IMR-90 (cell line): ENCODE data around the gene ENHO. TPM values are rescaled to one million over a fixed set of nuclear protein-coding genes. Genes with fewer than 3 reads are reported as not detected.

Experiments
- ATAC-seq: fragments of 200-7000 bp; cut with Tn5 transposase; 2 replicates; pipeline ENCODE4 v1.9.1; 2020; ENCODE audit warnings: low read depth, mild to moderate bottlenecking, moderate library complexity
- BruUV-seq: library from RNA; stranded (reverse); fragments of 400-500 nt; replicated peaks from 2 replicates; lab custom pipeline; 2021; lab: Mats Ljungman, UMichigan
- CTCF ChIA-PET: fragments of 300-600 bp; formaldehyde crosslinking; extraction: SDS; loops from one replicate; lab custom pipeline; 2021; ENCODE audit warnings: antibody characterized with exemption; lab: Yijun Ruan, JAX
- POLR2A ChIA-PET: fragments of 300-600 bp; sonication (Branson Sonifier 250); formaldehyde crosslinking; loops from one replicate; lab custom pipeline; 2022; ENCODE audit warnings: antibody characterized with exemption; ENCODE audit not compliant: unreplicated experiment; lab: Charles Lee
- DNase-seq: peaks from one replicate; pipeline ENCODE4 v3.0.0; 2013
- H2AFZ ChIP-seq: replicated peaks from 2 replicates; pipeline ENCODE3; 2013; ENCODE audit warnings: low read length, mild to moderate bottlenecking; ENCODE audit not compliant: poor library complexity
- H2AK5ac ChIP-seq: 2 replicates; pipeline ENCODE4 v1.6.1; 2013; ENCODE audit warnings: low read depth, low read length, inconsistent platforms
- H2AK9ac ChIP-seq: replicated peaks from 2 replicates; pipeline ENCODE3; 2013; ENCODE audit warnings: mild to moderate bottlenecking, low read depth, low read length, moderate library complexity; ENCODE audit not compliant: poor library complexity
- H2BK120ac ChIP-seq: 2 replicates; pipeline ENCODE4 v1.6.1; 2013; ENCODE audit warnings: low read depth, low read length, inconsistent platforms
- H2BK15ac ChIP-seq: 3 replicates; pipeline ENCODE4 v1.6.1; 2013; ENCODE audit warnings: low read depth, low read length, inconsistent platforms
- H2BK20ac ChIP-seq: 2 replicates; pipeline ENCODE4 v1.6.1; 2013; ENCODE audit warnings: low read depth, mild to moderate bottlenecking, inconsistent platforms, low read length, moderate library complexity
- H2BK5ac ChIP-seq: 2 replicates; pipeline ENCODE4 v1.6.1; 2013; ENCODE audit warnings: mild to moderate bottlenecking, low read depth, low read length, inconsistent platforms; ENCODE audit not compliant: poor library complexity, severe bottlenecking
- H3K14ac ChIP-seq: replicated peaks from 2 replicates; pipeline ENCODE4 v1.6.1; 2013; ENCODE audit warnings: low read depth, low read length, inconsistent platforms
- H3K18ac ChIP-seq: 2 replicates; pipeline ENCODE4 v1.6.1; 2013; ENCODE audit warnings: low read depth, low read length, control low read depth
- H3K23ac ChIP-seq: 2 replicates; pipeline ENCODE4 v1.6.1; 2013; ENCODE audit warnings: low read depth, low read length, inconsistent platforms
- H3K27ac ChIP-seq: 2 replicates; pipeline ENCODE4 v1.5.1; 2013; ENCODE audit warnings: mild to moderate bottlenecking, control low read depth, low read length; ENCODE audit not compliant: insufficient read depth
- H3K27me3 ChIP-seq: 2 replicates; pipeline ENCODE4 v1.6.1; 2013; ENCODE audit warnings: low read length; ENCODE audit not compliant: control insufficient read depth, insufficient read depth
- H3K36me3 ChIP-seq: 2 replicates; pipeline ENCODE4 v1.6.1; 2013; ENCODE audit warnings: low read length, mixed read lengths; ENCODE audit not compliant: control insufficient read depth, insufficient read depth
- H3K4ac ChIP-seq: 2 replicates; pipeline ENCODE4 v1.6.1; 2013; ENCODE audit warnings: low read depth, low read length, inconsistent platforms
- H3K4me1 ChIP-seq: 2 replicates; pipeline ENCODE4 v1.6.1; 2013; ENCODE audit warnings: low read length, mixed read lengths; ENCODE audit not compliant: control insufficient read depth, insufficient read depth
- H3K4me2 ChIP-seq: 2 replicates; pipeline ENCODE4 v1.6.1; 2013; ENCODE audit warnings: low read depth, mild to moderate bottlenecking, control low read depth, low read length, moderate library complexity
- H3K4me3 ChIP-seq: 2 replicates; pipeline ENCODE4 v1.5.1; 2013; ENCODE audit warnings: low read depth, mild to moderate bottlenecking, control low read depth, low read length, moderate library complexity; ENCODE audit not compliant: insufficient read depth
- H3K56ac ChIP-seq: 2 replicates; pipeline ENCODE4 v1.6.1; 2013; ENCODE audit warnings: low read length, inconsistent platforms; ENCODE audit not compliant: insufficient read depth; ENCODE audit errors: extremely low read depth
- H3K79me1 ChIP-seq, 2 experiments: 2 replicates each; pipeline ENCODE4 v1.6.1; 2013; ENCODE audit warnings: low read length in 2 of 2, inconsistent platforms in 1 of 2, low read depth in 1 of 2
- H3K9ac ChIP-seq: 2 replicates; pipeline ENCODE4 v1.6.1; 2013; ENCODE audit warnings: low read depth, low read length, control low read depth
- H3K9me1 ChIP-seq: 2 replicates; pipeline ENCODE4 v1.6.1; 2013; ENCODE audit warnings: low read length, inconsistent platforms; ENCODE audit not compliant: insufficient read depth
- H3K9me3 ChIP-seq: 2 replicates; pipeline ENCODE4 v1.6.1; 2013; ENCODE audit warnings: low read length; ENCODE audit not compliant: control insufficient read depth, insufficient read depth
- H4K20me1 ChIP-seq: 2 replicates; pipeline ENCODE4 v1.6.1; 2013; ENCODE audit warnings: low read length, inconsistent platforms; ENCODE audit not compliant: insufficient read depth
- H4K5ac ChIP-seq: 2 replicates; pipeline ENCODE4 v1.6.1; 2013; ENCODE audit warnings: mild to moderate bottlenecking, low read depth, low read length, control low read depth
- H4K8ac ChIP-seq, 2 experiments: 2 replicates each; pipeline ENCODE4 v1.6.1; 2013; ENCODE audit warnings: low read depth in 2 of 2, low read length in 2 of 2, control low read depth in 1 of 2, inconsistent platforms in 1 of 2
- H4K91ac ChIP-seq: 2 replicates; pipeline ENCODE4 v1.6.1; 2013; ENCODE audit warnings: low read depth, low read length, inconsistent platforms; ENCODE audit not compliant: insufficient read depth
- BHLHE40 ChIP-seq: fragments of 150-350 bp; IDR thresholded peaks from 2 replicates; pipeline ENCODE4 v1.6.1; 2016; ENCODE audit warnings: mild to moderate bottlenecking, low read depth, low read length
- CEBPB ChIP-seq: IDR thresholded peaks from 2 replicates; pipeline ENCODE4 v1.6.1; 2012; ENCODE audit warnings: low read depth, low read length, improper control_type of control experiment
- CHD1 ChIP-seq: IDR thresholded peaks from 2 replicates; pipeline ENCODE4 v1.6.1; 2012; ENCODE audit warnings: low read depth, low read length, improper control_type of control experiment
- CTCF ChIP-seq: conservative IDR thresholded peaks from 2 replicates; pipeline ENCODE4 v1.5.1; 2012; ENCODE audit warnings: mild to moderate bottlenecking, low read depth, low read length, improper control_type of control experiment
- FOS ChIP-seq: fragments of 150-350 bp; IDR thresholded peaks from 2 replicates; pipeline ENCODE4 v1.6.1; 2016; ENCODE audit warnings: low read depth, low read length
- MAFK ChIP-seq: IDR thresholded peaks from 2 replicates; pipeline ENCODE4 v1.6.1; 2012; ENCODE audit warnings: low read depth, low read length, improper control_type of control experiment
- MAZ ChIP-seq: IDR thresholded peaks from 2 replicates; pipeline ENCODE4 v1.6.1; 2012; ENCODE audit warnings: low read depth, mild to moderate bottlenecking, low read length, improper control_type of control experiment, moderate library complexity, borderline replicate concordance
- MXI1 ChIP-seq: IDR thresholded peaks from 2 replicates; pipeline ENCODE4 v1.6.1; 2012; ENCODE audit warnings: low read depth, mild to moderate bottlenecking, low read length, moderate library complexity, borderline replicate concordance
- NFE2L2 ChIP-seq: fragments of 150-350 bp; IDR thresholded peaks from 2 replicates; pipeline ENCODE4 v1.6.1; 2016; ENCODE audit warnings: low read depth, mild to moderate bottlenecking, low read length
- POLR2A ChIP-seq: IDR thresholded peaks from 2 replicates; pipeline ENCODE4 v1.6.1; 2012; ENCODE audit warnings: mild to moderate bottlenecking, low read depth, low read length
- RAD21 ChIP-seq: IDR thresholded peaks from 2 replicates; pipeline ENCODE4 v1.6.1; 2012; ENCODE audit warnings: low read length, improper control_type of control experiment
- RCOR1 ChIP-seq: IDR thresholded peaks from 2 replicates; pipeline ENCODE4 v1.6.1; 2012; ENCODE audit warnings: mild to moderate bottlenecking, low read length, improper control_type of control experiment; ENCODE audit not compliant: insufficient replicate concordance
- SMC3 ChIP-seq: fragments of 150-350 bp; IDR thresholded peaks from 2 replicates; pipeline ENCODE4 v1.6.1; 2016; ENCODE audit warnings: low read depth, mild to moderate bottlenecking, antibody characterized with exemption, low read length, moderate library complexity
- WGBS, 2 experiments: methylation state at CpG; one replicate each; pipeline versions ENCODE4 v1.1.5 to v1.1.7; 2013; ENCODE audit warnings: missing lambda C conversion rate in 2 of 2; ENCODE audit not compliant: insufficient read length in 1 of 2; ENCODE audit errors: extremely low coverage in 2 of 2; 5-methylcytosine and 5-hydroxymethylcytosine counted together
- dilution Hi-C: fragments of 300-500 bp; cut with HindIII; formaldehyde crosslinking; loops from one replicate; pipeline ENCODE4 v1.14.3; 2018; ENCODE audit warnings: low sequenced_read_pairs; ENCODE audit not compliant: unreplicated experiment
- in situ Hi-C: fragments of 300-500 bp; cut with MboI; formaldehyde crosslinking; loops from 3 replicates; pipeline ENCODE4 v1.14.3; 2019; ENCODE audit warnings: low sequenced_read_pairs, inconsistent platforms, mixed read lengths
- intact Hi-C: fragments of 100-400 bp; cut with micrococcal nuclease; formaldehyde crosslinking; loops from 2 replicates; pipeline ENCODE4 v1.10.0; 2022
- polyA plus RNA-seq, 3 experiments: library from polyadenylated mRNA; depleted of rRNA; stranded (reverse); fragments of >200 nt; gene quantifications; 2 replicates each; pipeline ENCODE4 v1.2.3, GENCODE V29; 2012; ENCODE audit warnings: low replicate concordance in 1 of 3
- total RNA-seq: library from RNA; depleted of rRNA; stranded (reverse); fragments of >200 nt; gene quantifications from 2 replicates; pipeline ENCODE4 v1.2.3, GENCODE V29; 2012
- TF ChIP-seq, protein P1 (sequence below): fragments of 150-350 bp; IDR thresholded peaks from 2 replicates; pipeline ENCODE4 v1.6.1; 2017; ENCODE audit warnings: mild to moderate bottlenecking, antibody characterized with exemption, low read length, low read depth
- TF ChIP-seq, protein P2 (sequence below): fragments of 150-350 bp; IDR thresholded peaks from 2 replicates; pipeline ENCODE4 v1.6.1; 2016; ENCODE audit warnings: low read depth, mild to moderate bottlenecking, low read length, moderate library complexity, borderline replicate concordance

Gene ENHO
- total and polyA plus RNA-seq, 2 of the 4 experiments (the other 2 are of a cell fraction), result not detected

DNA sequence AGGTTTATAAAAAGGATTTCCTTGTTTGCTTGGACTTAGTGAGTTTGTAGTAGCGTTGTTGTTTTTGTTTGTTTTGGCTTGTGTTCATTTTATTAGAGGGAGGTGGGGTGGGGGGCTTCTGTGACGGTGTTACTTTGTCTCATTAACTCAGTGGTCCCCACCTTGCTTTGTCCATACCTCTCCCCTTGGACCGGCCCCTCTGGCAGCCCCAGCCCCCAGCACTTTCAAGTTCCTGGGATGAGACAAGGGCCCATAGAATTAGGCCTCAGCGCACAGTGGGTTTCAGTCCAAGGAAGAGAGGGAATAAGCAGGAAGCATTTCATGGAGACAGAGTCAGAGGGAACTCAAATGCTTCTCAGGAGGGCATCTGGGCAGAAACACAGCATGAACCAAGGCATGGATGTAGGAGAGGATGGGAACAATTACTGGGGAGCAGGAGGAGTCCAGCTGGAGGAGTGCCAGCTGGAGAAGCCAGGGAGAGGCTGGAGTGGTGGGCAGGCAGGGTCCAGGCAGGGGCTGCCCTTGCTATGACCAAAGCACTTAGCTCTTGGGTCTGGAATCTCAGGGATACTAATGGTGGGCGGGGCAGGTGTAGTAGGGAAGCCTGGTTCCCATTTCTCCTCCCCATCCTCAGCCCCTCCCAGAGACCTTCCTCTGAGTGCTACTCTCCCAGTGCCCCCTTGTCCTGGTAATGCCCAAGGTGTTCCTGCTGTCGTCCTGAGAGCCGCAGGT lies 23.5 kb upstream of the ENHO start:
- H3K9me1 ChIP-seq, result peaks cover 3% of the 10 kb centered on the region; the same call in 1 of the 2 replicates
- DNase-seq, result no peak
- CTCF ChIA-PET, result interaction anchor here (0.8 to 2.6 kb wide), 2 partner anchors 34 to 46 kb away, joined by 3 to 35 read pairs; no protein-coding TSS in a partner anchor
- H4K91ac ChIP-seq, result no peak overlapping the region
- H4K8ac ChIP-seq, result no peak overlapping the region
- no peak overlapping the region for H3K18ac ChIP-seq
- H3K36me3 ChIP-seq, result no peaks in the 10 kb centered on the region
- H3K23ac ChIP-seq, result no peak overlapping the region
- ATAC-seq, result no peak
- H3K27ac ChIP-seq, result no peak overlapping the region
- H3K79me1 ChIP-seq, result no peaks in the 10 kb centered on the region
- no peak overlapping the region for H2BK20ac ChIP-seq
- no peak overlapping the region for H3K4ac ChIP-seq
- intact Hi-C loops (loop anchor here (2.0 to 5.0 kb wide), 2 partner anchors 109 to 214 kb away; no protein-coding TSS in a partner anchor), dilution Hi-C loops (no loop called here), in situ Hi-C loops (no loop called here)
- 20% methylated on average over 1 of the region's 7 CpGs; no CpG with 5 or more reads in 1 of the 2 experiments for WGBS, 2 experiments
- H4K20me1 ChIP-seq, result no peaks in the 10 kb centered on the region
- no peak overlapping the region for H4K5ac ChIP-seq
- H3K27me3 ChIP-seq, result peaks cover 26% of the 10 kb centered on the region; the same call in 1 of the 2 replicates
- no TSS peak for BruUV-seq
- no peak overlapping the region for H3K14ac ChIP-seq
- H3K4me2 ChIP-seq, result no peak overlapping the region
- no peak overlapping the region for H2BK5ac ChIP-seq
- no peak overlapping the region for H2AK9ac ChIP-seq
- H2BK15ac ChIP-seq, result no peak overlapping the region
- no peak overlapping the region for H3K9ac ChIP-seq
- H2AK5ac ChIP-seq, result no peak overlapping the region
- peak overlapping the region; percentile 68 for H2AFZ ChIP-seq
- no peaks in the 10 kb centered on the region for H3K4me1 ChIP-seq
- H3K9me3 ChIP-seq, result no peaks in the 10 kb centered on the region
- H3K4me3 ChIP-seq, result no peak overlapping the region
- H3K56ac ChIP-seq, result no peak overlapping the region
- no peak overlapping the region for H2BK120ac ChIP-seq
- POLR2A ChIA-PET, result no interaction called here
- no peak for TF ChIP-seq CEBPB
- TF ChIP-seq NFE2L2, result no peak
- TF ChIP-seq SMC3, result no peak
- no peak for TF ChIP-seq POLR2A
- no peak for TF ChIP-seq CHD1
- TF ChIP-seq, protein P1, sequence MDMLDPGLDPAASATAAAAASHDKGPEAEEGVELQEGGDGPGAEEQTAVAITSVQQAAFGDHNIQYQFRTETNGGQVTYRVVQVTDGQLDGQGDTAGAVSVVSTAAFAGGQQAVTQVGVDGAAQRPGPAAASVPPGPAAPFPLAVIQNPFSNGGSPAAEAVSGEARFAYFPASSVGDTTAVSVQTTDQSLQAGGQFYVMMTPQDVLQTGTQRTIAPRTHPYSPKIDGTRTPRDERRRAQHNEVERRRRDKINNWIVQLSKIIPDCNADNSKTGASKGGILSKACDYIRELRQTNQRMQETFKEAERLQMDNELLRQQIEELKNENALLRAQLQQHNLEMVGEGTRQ, result no peak
- no peak for TF ChIP-seq FOS
- no peak for TF ChIP-seq RCOR1
- no peak for TF ChIP-seq CTCF
- TF ChIP-seq RAD21, result no peak
- TF ChIP-seq, protein P2, sequence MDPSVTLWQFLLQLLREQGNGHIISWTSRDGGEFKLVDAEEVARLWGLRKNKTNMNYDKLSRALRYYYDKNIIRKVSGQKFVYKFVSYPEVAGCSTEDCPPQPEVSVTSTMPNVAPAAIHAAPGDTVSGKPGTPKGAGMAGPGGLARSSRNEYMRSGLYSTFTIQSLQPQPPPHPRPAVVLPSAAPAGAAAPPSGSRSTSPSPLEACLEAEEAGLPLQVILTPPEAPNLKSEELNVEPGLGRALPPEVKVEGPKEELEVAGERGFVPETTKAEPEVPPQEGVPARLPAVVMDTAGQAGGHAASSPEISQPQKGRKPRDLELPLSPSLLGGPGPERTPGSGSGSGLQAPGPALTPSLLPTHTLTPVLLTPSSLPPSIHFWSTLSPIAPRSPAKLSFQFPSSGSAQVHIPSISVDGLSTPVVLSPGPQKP, result no peak
- no peak for TF ChIP-seq BHLHE40
- TF ChIP-seq MXI1, result no peak
- no peak for TF ChIP-seq MAFK
- TF ChIP-seq MAZ, result no peak
